Measurements from ENCODE around the gene IGFBP3.

The IGFBP3 gene

DNA sequence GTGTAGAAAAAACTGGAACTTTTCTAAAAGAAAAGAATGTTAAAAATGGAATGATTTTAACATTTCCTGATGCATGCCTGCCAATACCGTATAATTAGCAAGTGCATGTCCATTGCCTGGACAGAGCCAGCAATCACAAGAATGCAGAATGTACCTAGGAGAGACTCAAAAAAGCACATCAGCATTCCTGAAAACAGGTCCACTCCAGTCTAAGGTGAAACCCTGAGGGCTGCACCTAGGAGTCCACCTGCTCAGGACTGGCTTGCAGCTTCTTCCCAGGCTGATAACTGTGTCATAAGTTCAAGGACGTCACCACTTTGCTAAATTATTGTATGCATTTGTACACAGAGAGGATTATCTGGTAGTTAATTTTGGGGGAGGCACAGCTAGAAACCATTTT is 53.6 kb downstream of the IGFBP3 start:
- DNase-seq = no peak

- no peak for DNase-seq
These were observed 55.3 kb downstream of the IGFBP3 start for GRCh38 chr7:45865594-45866410.

DNA sequence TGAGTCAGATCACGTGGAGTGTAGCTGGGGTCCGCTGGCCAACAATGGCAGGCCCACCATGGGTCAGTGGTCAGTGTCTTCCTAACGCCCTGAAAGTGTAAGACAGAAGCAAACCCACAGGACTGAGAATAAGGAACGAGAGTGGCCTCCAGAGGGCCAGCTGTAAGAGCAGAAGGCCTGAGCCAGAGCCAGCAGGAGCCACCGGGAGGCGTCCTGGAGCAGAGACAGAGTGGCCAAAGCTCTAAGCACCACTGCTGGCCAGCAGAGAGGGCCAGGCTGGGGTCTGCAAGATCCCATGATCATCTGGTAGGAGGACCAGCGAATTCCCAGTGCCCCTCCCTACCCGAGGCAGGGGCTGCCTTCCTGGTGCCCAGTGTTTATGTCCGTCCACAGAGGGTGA is 57.4 kb downstream of the IGFBP3 start:
- DNase-seq = no peak

Measured in NCI-H510A treated with DMSO at 0.1 percent for 48 hours (cell line).